Tibial nerve (tissue), 4 donors: ENCODE measurements around the gene GPX2. TPM values are rescaled to one million over a fixed set of nuclear protein-coding genes. Genes with fewer than 3 reads are reported as not detected.

ENCODE experiments used
- DNase-seq, 2 donors: peaks; one replicate each; pipeline ENCODE4 v3.0.0-alpha.2; 2019; ENCODE audit warnings: low spot score in 2 of 2
- H3K27ac ChIP-seq, 4 donors: fragments of 200-600 bp; sonication (generic) in 3 of 4; one replicate each; pipeline ENCODE4 v1.5.1; 2017 to 2019; ENCODE audit warnings: mild to moderate bottlenecking in 1 of 4
- H3K27me3 ChIP-seq, 2 donors: fragments of 200-600 bp; sonication (generic) in 1 of 2; one replicate each; pipeline versions ENCODE4 v1.5.1 to v1.6.0; 2017 to 2019
- H3K36me3 ChIP-seq, 3 donors: fragments of 200-600 bp; sonication (generic); one replicate each; pipeline ENCODE4 v1.5.1; 2018 to 2019
- H3K4me1 ChIP-seq, 4 donors: fragments of 200-600 bp; sonication (generic) in 3 of 4; one replicate each; pipeline ENCODE4 v1.5.1; 2017 to 2019
- H3K4me3 ChIP-seq, 4 donors: fragments of 200-600 bp; sonication (generic) in 3 of 4; one replicate each; pipeline ENCODE4 v1.5.1; 2017 to 2019; ENCODE audit warnings: mild to moderate bottlenecking in 1 of 4, moderate library complexity in 1 of 4
- H3K9me3 ChIP-seq, 4 donors: fragments of 200-600 bp; sonication (generic) in 3 of 4; one replicate each; pipeline ENCODE4 v1.5.1; 2017 to 2019
- CTCF ChIP-seq, 5 experiments: fragments of 200-600 bp in 3 of 5; fragments of 450-650 bp in 2 of 5; sonication (generic) in 3 of 5; IDR thresholded peaks; one replicate each; pipeline ENCODE4 v1.5.1; 2016 to 2019; ENCODE audit warnings: antibody characterized with exemption in 5 of 5, mild to moderate bottlenecking in 3 of 5, moderate library complexity in 2 of 5
- EP300 ChIP-seq, 2 donors: sonication (generic); formaldehyde crosslinking; IDR thresholded peaks; one replicate each; pipeline ENCODE4 v1.6.1; 2017; ENCODE audit warnings: antibody characterized with exemption in 2 of 2, mild to moderate bottlenecking in 1 of 2
- POLR2A ChIP-seq, 2 donors: fragments of 450-650 bp; IDR thresholded peaks; one replicate each; pipeline ENCODE4 v1.6.1; 2017; ENCODE audit warnings: antibody characterized with exemption in 2 of 2, mild to moderate bottlenecking in 2 of 2, moderate library complexity in 2 of 2
- WGBS, 2 donors: methylation state at CpG; one replicate each; pipeline ENCODE4 v1.1.5; 2018; 5-methylcytosine and 5-hydroxymethylcytosine counted together
- total RNA-seq, 4 donors: library from RNA; depleted of rRNA; stranded (reverse); fragments of >200 nt; gene quantifications; one replicate each; pipeline ENCODE4 v1.1.0, GENCODE V29; 2016

Gene GPX2
- total RNA-seq, 4 donors from 2014 or later = not detected

DNA sequence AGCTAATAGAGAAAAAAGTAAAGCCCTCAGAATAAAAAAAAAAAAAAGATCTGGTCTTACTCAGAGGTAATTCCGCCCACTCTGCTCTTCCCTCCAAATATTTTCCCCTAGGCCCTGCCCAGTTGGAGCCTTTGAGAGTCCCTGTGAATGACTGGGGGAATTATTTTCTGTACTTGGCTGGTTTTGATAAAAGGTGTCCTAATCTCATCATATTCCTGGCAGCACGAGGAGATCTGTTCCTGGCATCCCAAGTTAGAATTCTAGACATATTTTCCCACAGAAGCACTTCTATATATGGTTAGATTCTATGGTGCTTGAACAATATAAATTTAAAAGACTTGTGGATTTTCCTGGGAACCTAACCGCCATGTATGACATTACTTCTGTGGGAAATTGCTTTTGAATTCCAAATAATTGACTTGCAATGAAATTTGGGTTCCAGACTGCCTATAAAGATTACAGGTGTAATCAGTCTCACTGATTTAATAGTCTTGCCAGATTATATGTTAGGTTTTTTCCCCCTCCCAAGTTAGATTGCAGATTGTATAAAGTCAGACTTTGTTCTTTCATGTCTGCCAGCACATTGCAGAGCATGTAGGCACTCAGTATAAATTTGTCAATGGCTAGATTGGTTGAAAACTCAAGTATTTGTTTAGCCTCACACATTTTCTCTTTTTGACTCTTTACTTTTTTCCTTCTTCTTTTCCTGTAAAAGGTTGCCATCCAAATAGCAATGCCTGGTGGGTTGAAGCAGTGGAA is 12.3 kb downstream of the GPX2 start:
- H3K27ac ChIP-seq = no peak overlapping the region
- peaks cover 0 to 24% (median 5%) of the 10 kb centered on the region in 4 donors for H3K4me1 ChIP-seq
- 72 to 74% methylated on average over 3 of the region's 3 CpGs for WGBS, 2 donors
- H3K27me3 ChIP-seq = no peaks in the 10 kb centered on the region
- DNase-seq = no peak
- no peak for TF ChIP-seq EP300 (IDR thresholded peaks at IDR 0.05)
- no peak overlapping the region for H3K4me3 ChIP-seq
- no peaks in the 10 kb centered on the region for H3K9me3 ChIP-seq
- peaks cover 0 to 73% (median 0%) of the 10 kb centered on the region in 3 donors for H3K36me3 ChIP-seq

DNA sequence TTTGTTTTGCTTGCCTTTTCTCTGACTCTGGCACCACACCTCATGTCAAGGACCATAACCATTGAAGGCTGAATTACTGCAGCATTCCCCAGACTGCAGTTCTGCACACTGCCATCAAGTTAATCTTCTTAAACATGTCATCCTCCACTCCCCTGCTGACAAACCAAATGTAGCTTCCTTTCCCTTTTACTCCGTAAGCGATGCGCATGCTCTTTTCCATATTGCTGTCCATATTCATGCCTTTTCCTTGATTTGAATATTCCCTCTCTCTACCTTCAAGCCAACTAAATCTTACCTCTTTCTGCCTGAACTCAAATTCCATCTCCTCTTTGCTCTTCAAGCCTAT is 13.6 kb downstream of the GPX2 start:
- Histone ChIP-seq H3K36me3 (peaks cover 0 to 76% (median 0%) of the 10 kb centered on the region in 3 donors), H3K4me3 (no peak overlapping the region), H3K4me1 (peaks cover 0 to 17% (median 5%) of the 10 kb centered on the region in 4 donors), H3K27ac (peak overlapping the region in 1 of 4 donors; percentile 27), H3K9me3 (no peaks in the 10 kb centered on the region), H3K27me3 (no peaks in the 10 kb centered on the region)
- no peak for TF ChIP-seq CTCF (IDR thresholded peaks at IDR 0.05)
- TF ChIP-seq POLR2A (IDR thresholded peaks at IDR 0.05) = no peak
- no peak for TF ChIP-seq EP300 (IDR thresholded peaks at IDR 0.05)
- 97% methylated on average over 3 of the region's 3 CpGs for WGBS, 2 donors
- DNase-seq = no peak

GRCh38 chr14:64928239-64929013 is 14.1 kb downstream of the GPX2 start:
- Histone ChIP-seq H3K27me3 (no peaks in the 10 kb centered on the region), H3K36me3 (peaks cover 0 to 71% (median 0%) of the 10 kb centered on the region in 3 donors), H3K9me3 (no peaks in the 10 kb centered on the region), H3K4me1 (peaks cover 0 to 17% (median 5%) of the 10 kb centered on the region in 4 donors), H3K27ac (peak overlapping the region in 1 of 4 donors; percentile 27), H3K4me3 (no peak overlapping the region)
- TF ChIP-seq EP300 (IDR thresholded peaks at IDR 0.05) (no peak), CTCF (IDR thresholded peaks at IDR 0.05) (no peak), POLR2A (IDR thresholded peaks at IDR 0.05) (no peak)
- WGBS, 2 donors = 68 to 75% methylated on average over 7 of the region's 7 CpGs
- DNase-seq = no peak

DNA sequence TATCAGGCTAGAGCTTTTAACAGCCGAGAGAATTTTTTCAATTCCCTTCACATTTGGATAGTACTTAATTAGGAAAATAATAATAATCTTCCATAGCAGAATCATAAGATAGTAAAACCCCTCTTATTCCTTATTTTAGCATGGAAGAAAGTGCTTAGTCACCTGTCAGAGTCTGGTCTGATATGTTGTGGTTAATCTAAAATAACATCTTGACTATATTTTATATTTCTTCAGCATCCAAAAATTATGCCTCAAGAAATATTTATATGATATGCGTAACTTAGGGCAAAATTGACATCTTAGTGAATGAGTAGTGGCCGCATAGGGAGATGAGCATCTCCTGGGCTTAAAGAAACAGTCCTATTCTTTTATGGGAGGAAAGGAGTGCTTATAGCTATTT is 15.5 kb downstream of the GPX2 start:
- Histone ChIP-seq H3K9me3 (no peaks in the 10 kb centered on the region), H3K27me3 (no peaks in the 10 kb centered on the region), H3K4me1 (peaks cover 0 to 17% (median 5%) of the 10 kb centered on the region in 4 donors), H3K27ac (no peak overlapping the region), H3K4me3 (no peak overlapping the region), H3K36me3 (peaks cover 0 to 57% (median 0%) of the 10 kb centered on the region in 3 donors)
- no peak for TF ChIP-seq CTCF (IDR thresholded peaks at IDR 0.05)
- TF ChIP-seq POLR2A (IDR thresholded peaks at IDR 0.05) = no peak
- no peak for TF ChIP-seq EP300 (IDR thresholded peaks at IDR 0.05)
- DNase-seq = no peak
- WGBS, 2 donors = 78 to 86% methylated on average over 3 of the region's 3 CpGs

DNA sequence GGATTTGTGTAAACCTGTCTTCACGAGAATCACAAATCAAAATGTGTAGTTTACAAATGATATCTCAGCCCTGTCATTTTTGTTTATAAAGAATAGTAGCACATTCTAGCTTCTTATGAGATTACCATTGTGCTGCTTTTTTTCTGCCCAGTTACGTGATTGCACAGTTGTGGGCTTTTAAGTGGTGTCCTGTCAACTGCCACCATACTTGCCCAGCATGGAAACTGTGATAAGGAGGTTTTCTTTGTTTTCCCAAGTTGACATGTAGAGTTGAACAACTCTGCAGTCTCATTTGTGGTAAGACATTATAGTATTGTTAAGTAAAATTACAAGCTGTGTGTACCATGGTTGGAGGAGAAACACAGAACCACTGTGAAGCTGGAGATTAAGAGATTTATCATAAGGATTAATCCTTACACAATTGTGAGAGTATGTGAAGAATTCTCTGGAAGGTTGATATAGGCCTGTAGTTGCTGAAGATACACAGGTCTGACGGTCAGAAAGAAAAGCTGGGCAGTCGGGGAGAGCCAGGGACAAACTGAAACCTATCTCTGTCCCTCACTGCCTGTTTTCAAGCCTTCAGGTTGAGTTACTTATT is 16.0 kb downstream of the GPX2 start:
- Histone ChIP-seq H3K9me3 (no peaks in the 10 kb centered on the region), H3K27ac (no peak overlapping the region), H3K4me3 (no peak overlapping the region), H3K27me3 (no peaks in the 10 kb centered on the region), H3K4me1 (peaks cover 0 to 17% (median 5%) of the 10 kb centered on the region in 4 donors), H3K36me3 (peaks cover 0 to 52% (median 0%) of the 10 kb centered on the region in 3 donors)
- DNase-seq = no peak
- no peak for TF ChIP-seq POLR2A (IDR thresholded peaks at IDR 0.05)
- no peak for TF ChIP-seq EP300 (IDR thresholded peaks at IDR 0.05)
- TF ChIP-seq CTCF (IDR thresholded peaks at IDR 0.05) = no peak
- WGBS, 2 donors = 78 to 79% methylated on average over 4 of the region's 4 CpGs
